H9 (cell line): Measurements from ENCODE around the gene SSBP3. TPM values are rescaled to one million over a fixed set of nuclear protein-coding genes. Genes with fewer than 3 reads are reported as not detected.

Experiments used
- DNase-seq: peaks from one replicate; pipeline ENCODE4 v3.0.0-alpha.2; 2017
- H2AFZ ChIP-seq: one replicate; pipeline ENCODE4 v1.6.1; 2013; ENCODE audit warnings: mild to moderate bottlenecking, low read length, control low read depth, moderate library complexity
- H2AK5ac ChIP-seq: 2 replicates; pipeline ENCODE4 v1.6.1; 2013; ENCODE audit warnings: low read length, control low read depth, mixed read lengths; ENCODE audit not compliant: insufficient read length
- H2BK120ac ChIP-seq: one replicate; pipeline ENCODE4 v1.6.1; 2013; ENCODE audit warnings: low read depth, mild to moderate bottlenecking, low read length, control low read depth, inconsistent platforms; ENCODE audit not compliant: poor library complexity, severe bottlenecking
- H2BK12ac ChIP-seq: 2 replicates; pipeline ENCODE4 v1.6.1; 2013; ENCODE audit warnings: low read length, control low read depth, mixed read lengths, low read depth; ENCODE audit not compliant: insufficient read length
- H2BK15ac ChIP-seq: 2 replicates; pipeline ENCODE4 v1.6.1; 2013; ENCODE audit warnings: low read depth, low read length, control low read depth
- H2BK20ac ChIP-seq: one replicate; pipeline ENCODE4 v1.6.1; 2013; ENCODE audit warnings: low read depth, mild to moderate bottlenecking, low read length, control low read depth, inconsistent platforms; ENCODE audit not compliant: poor library complexity, severe bottlenecking
- H2BK5ac ChIP-seq: 2 replicates; pipeline ENCODE4 v1.6.1; 2013; ENCODE audit warnings: low read length, control low read depth, mixed read lengths; ENCODE audit not compliant: insufficient read length
- H3K14ac ChIP-seq: 2 replicates; pipeline ENCODE4 v1.6.1; 2013; ENCODE audit warnings: low read length, control low read depth; ENCODE audit not compliant: insufficient read depth
- H3K18ac ChIP-seq: 2 replicates; pipeline ENCODE4 v1.6.1; 2013; ENCODE audit warnings: low read depth, mild to moderate bottlenecking, mixed read lengths, low read length, control low read depth; ENCODE audit not compliant: insufficient read length
- H3K23ac ChIP-seq: 2 replicates; pipeline ENCODE4 v1.6.1; 2013; ENCODE audit warnings: low read length, control low read depth, mixed read lengths, low read depth; ENCODE audit not compliant: insufficient read length
- H3K23me2 ChIP-seq: 2 replicates; pipeline ENCODE4 v1.6.1; 2013; ENCODE audit warnings: low read depth, mild to moderate bottlenecking, mixed read lengths, low read length, control low read depth; ENCODE audit not compliant: insufficient read length, poor library complexity, severe bottlenecking
- H3K27ac ChIP-seq: 2 replicates; pipeline ENCODE4 v1.5.1; 2013; ENCODE audit warnings: low read length, control low read depth, mixed read lengths, low read depth; ENCODE audit not compliant: insufficient read length
- H3K27me3 ChIP-seq: 2 replicates; pipeline ENCODE4 v1.6.1; 2013; ENCODE audit warnings: low read length, control low read depth, inconsistent platforms; ENCODE audit not compliant: insufficient read depth
- H3K4ac ChIP-seq: 2 replicates; pipeline ENCODE4 v1.6.1; 2013; ENCODE audit warnings: low read depth, mild to moderate bottlenecking, control low read depth, inconsistent platforms, low read length, moderate library complexity
- H3K4me1 ChIP-seq: 2 replicates; pipeline ENCODE4 v1.6.1; 2013; ENCODE audit warnings: low read length, control low read depth, inconsistent platforms; ENCODE audit not compliant: insufficient read depth
- H3K4me2 ChIP-seq: 2 replicates; pipeline ENCODE4 v1.6.1; 2013; ENCODE audit warnings: low read length, control low read depth, mixed read lengths; ENCODE audit not compliant: insufficient read length, insufficient read depth
- H3K56ac ChIP-seq: 2 replicates; pipeline ENCODE4 v1.6.1; 2013; ENCODE audit warnings: low read depth, mild to moderate bottlenecking, mixed read lengths, low read length, control low read depth; ENCODE audit not compliant: insufficient read length
- H3K79me1 ChIP-seq: 2 replicates; pipeline ENCODE4 v1.6.1; 2013; ENCODE audit warnings: low read depth, mild to moderate bottlenecking, moderate library complexity, low read length, control low read depth, inconsistent platforms; ENCODE audit not compliant: insufficient read depth, poor library complexity, severe bottlenecking
- H3K79me2 ChIP-seq: 2 replicates; pipeline ENCODE4 v1.6.1; 2013; ENCODE audit warnings: low read length, control low read depth, inconsistent platforms; ENCODE audit not compliant: insufficient read depth
- H3K9ac ChIP-seq: 2 replicates; pipeline ENCODE4 v1.6.1; 2013; ENCODE audit warnings: low read length, control low read depth, mixed read lengths; ENCODE audit not compliant: insufficient read length; ENCODE audit errors: extremely low read depth
- H3K9me3 ChIP-seq: one replicate; pipeline ENCODE4 v1.6.1; 2013; ENCODE audit warnings: low read depth, low read length, inconsistent platforms; ENCODE audit not compliant: control insufficient read depth
- H3T11ph ChIP-seq: one replicate; pipeline ENCODE4 v1.6.1; 2013; ENCODE audit warnings: mild to moderate bottlenecking, low read length, control low read depth, inconsistent platforms
- H4K20me1 ChIP-seq: one replicate; pipeline ENCODE4 v1.6.1; 2013; ENCODE audit not compliant: control insufficient read depth, insufficient read length, insufficient read depth
- H4K5ac ChIP-seq: 2 replicates; pipeline ENCODE4 v1.6.1; 2013; ENCODE audit warnings: low read depth, mild to moderate bottlenecking, mixed read lengths, low read length, control low read depth; ENCODE audit not compliant: insufficient read length
- H4K8ac ChIP-seq: replicated peaks from 2 replicates; pipeline ENCODE4 v1.6.1; 2013; ENCODE audit warnings: low read length, control low read depth, mixed read lengths, low read depth; ENCODE audit not compliant: insufficient read length
- H4K91ac ChIP-seq: 2 replicates; pipeline ENCODE4 v1.6.1; 2013; ENCODE audit warnings: low read depth, mild to moderate bottlenecking, moderate library complexity, mixed read lengths, low read length, control low read depth; ENCODE audit not compliant: insufficient read length
- H3K27ac Mint-ChIP-seq, 3 experiments: 2 replicates in 2 of 3; 3 replicates in 1 of 3; pipeline ENCODE4 v1.8.0; 2020 to 2021; ENCODE audit warnings: mixed read lengths in 3 of 3, mild to moderate bottlenecking in 1 of 3, moderate library complexity in 1 of 3
- H3K27me3 Mint-ChIP-seq: 2 replicates; pipeline ENCODE4 v1.8.0; 2021; ENCODE audit warnings: low read depth, mild to moderate bottlenecking, moderate library complexity, mixed read lengths
- H3K36me3 Mint-ChIP-seq, 3 experiments: 2 replicates in 2 of 3; 3 replicates in 1 of 3; pipeline ENCODE4 v1.8.0; 2020 to 2021; ENCODE audit warnings: low read depth in 3 of 3, mixed read lengths in 3 of 3; ENCODE audit not compliant: insufficient read depth in 1 of 3
- H3K4me1 Mint-ChIP-seq, 2 experiments: 2 replicates each; pipeline ENCODE4 v1.8.0; 2020; ENCODE audit warnings: mixed read lengths in 2 of 2
- H3K4me3 Mint-ChIP-seq, 2 experiments: 2 replicates in 1 of 2; 3 replicates in 1 of 2; pipeline ENCODE4 v1.8.0; 2020 to 2021; ENCODE audit warnings: mild to moderate bottlenecking in 2 of 2, mixed read lengths in 2 of 2, moderate library complexity in 1 of 2
- H3K9me3 Mint-ChIP-seq, 2 experiments: 2 replicates in 1 of 2; 3 replicates in 1 of 2; pipeline ENCODE4 v1.8.0; 2020; ENCODE audit warnings: mild to moderate bottlenecking in 2 of 2, mixed read lengths in 2 of 2, moderate library complexity in 1 of 2
- WGBS: extraction: QIAGEN DNeasy Blood & Tissue Kit; methylation state at CpG from one replicate; pipeline ENCODE4 v1.1.7; 2013; ENCODE audit warnings: missing lambda C conversion rate, low lambda C conversion rate, mixed read lengths; ENCODE audit not compliant: insufficient read length; ENCODE audit errors: extremely low coverage; 5-methylcytosine and 5-hydroxymethylcytosine counted together
- total RNA-seq: library from RNA; stranded (reverse); gene quantifications from 2 replicates; pipeline ENCODE4 v1.2.1, GENCODE V29; 2021
- TF ChIP-seq, protein P1 (sequence below): fragments of 200-600 bp; sonication (generic); conservative IDR thresholded peaks from 3 replicates; pipeline ENCODE4 v1.8.0; 2021; ENCODE audit warnings: antibody characterized with exemption, mild to moderate bottlenecking

The SSBP3 gene
- total RNA-seq, 1 experiment from 2014 or later, result 126 TPM

DNA sequence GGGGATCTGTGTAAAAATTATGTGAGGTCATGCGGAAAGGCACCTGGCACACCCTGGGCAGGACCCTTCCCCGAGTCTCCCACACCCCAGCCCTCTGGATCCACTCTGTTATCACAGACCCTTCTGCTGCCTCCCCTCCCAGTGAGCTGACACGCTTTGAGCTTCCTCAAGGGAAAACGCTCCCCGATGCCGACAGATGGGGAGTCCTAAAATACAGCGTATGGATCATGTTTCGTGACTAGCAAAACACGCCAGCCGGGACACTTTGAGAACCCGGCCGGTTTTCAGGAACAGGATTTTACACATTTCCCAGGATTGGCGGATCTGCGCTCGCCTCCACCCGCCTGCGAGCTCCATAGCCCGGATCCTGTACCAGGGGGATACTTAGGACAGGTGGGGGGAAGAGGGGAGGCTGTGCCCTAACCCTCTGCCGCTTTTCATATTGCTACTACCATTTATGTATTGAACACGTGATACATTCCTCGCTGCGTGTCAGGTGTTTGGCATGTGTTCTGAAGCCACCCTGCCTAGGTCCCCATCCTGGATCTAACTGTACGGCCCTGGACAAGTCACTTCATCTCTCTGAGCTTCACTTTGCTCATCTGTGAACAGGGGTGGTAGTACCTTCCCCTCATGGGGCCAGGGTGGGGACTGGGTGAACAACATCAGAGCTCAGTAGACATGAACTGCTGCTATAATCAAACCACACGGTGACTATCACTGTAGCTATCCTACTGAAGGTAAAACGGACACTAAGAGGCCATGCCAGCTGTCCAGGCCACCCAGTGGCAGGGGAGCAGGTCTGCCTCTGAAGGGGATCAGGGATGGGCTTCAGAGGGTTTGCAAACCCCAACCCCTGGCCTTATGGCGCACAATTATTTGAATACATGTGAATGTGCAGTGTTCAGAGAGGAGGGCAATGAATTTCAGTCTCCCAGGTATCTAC is 63.2 kb downstream of the SSBP3 start:
- Histone ChIP-seq H2BK20ac (no peak overlapping the region), H3K4me1 (peaks cover 9% of the 10 kb centered on the region; the same call in 1 of the 2 replicates), H3K27me3 (no peaks in the 10 kb centered on the region), H2BK120ac (no peak overlapping the region), H3K18ac (no peak overlapping the region), H4K5ac (no peak overlapping the region), H4K91ac (no peak overlapping the region), H2BK5ac (no peak overlapping the region), H3K23ac (no peak overlapping the region), H3K27ac (no peak overlapping the region), H2BK15ac (no peak overlapping the region), H3K4me2 (no peak overlapping the region), H3K9ac (no peak overlapping the region), H3K23me2 (no peaks in the 10 kb centered on the region), H2AK5ac (no peak overlapping the region), H2BK12ac (no peak overlapping the region), H3K56ac (no peak overlapping the region), H4K8ac (no peak overlapping the region), H3K14ac (0 out of 2 replicates have a peak overlapping the region, but pooled peaks have one; percentile 30), H2AFZ (no peak overlapping the region), H4K20me1 (no peaks in the 10 kb centered on the region), H3K4ac (no peak overlapping the region), H3T11ph (no peak overlapping the region), H3K79me1 (peaks cover 7% of the 10 kb centered on the region), H3K9me3 (no peaks in the 10 kb centered on the region), H3K79me2 (peaks cover 9% of the 10 kb centered on the region; the same call in 1 of the 2 replicates)
- H3K27ac Mint-ChIP-seq, result peak overlapping the region; percentile 95 to 97 (median 96)
- no peaks in the 10 kb centered on the region; the same call in 1 of the 2 replicates for H3K27me3 Mint-ChIP-seq
- TF ChIP-seq, protein P1, sequence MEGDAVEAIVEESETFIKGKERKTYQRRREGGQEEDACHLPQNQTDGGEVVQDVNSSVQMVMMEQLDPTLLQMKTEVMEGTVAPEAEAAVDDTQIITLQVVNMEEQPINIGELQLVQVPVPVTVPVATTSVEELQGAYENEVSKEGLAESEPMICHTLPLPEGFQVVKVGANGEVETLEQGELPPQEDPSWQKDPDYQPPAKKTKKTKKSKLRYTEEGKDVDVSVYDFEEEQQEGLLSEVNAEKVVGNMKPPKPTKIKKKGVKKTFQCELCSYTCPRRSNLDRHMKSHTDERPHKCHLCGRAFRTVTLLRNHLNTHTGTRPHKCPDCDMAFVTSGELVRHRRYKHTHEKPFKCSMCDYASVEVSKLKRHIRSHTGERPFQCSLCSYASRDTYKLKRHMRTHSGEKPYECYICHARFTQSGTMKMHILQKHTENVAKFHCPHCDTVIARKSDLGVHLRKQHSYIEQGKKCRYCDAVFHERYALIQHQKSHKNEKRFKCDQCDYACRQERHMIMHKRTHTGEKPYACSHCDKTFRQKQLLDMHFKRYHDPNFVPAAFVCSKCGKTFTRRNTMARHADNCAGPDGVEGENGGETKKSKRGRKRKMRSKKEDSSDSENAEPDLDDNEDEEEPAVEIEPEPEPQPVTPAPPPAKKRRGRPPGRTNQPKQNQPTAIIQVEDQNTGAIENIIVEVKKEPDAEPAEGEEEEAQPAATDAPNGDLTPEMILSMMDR, result peak; percentile 17; the same call in 1 of the 3 replicates
- WGBS, result no CpG with 5 or more reads among the region's 26 CpGs
- H3K4me3 Mint-ChIP-seq, result peak overlapping the region; percentile 39 to 52; a peak in 2 of 5 replicates
- peaks cover 4 to 34% (median 32%) of the 10 kb centered on the region in 3 experiments for H3K36me3 Mint-ChIP-seq
- H3K9me3 Mint-ChIP-seq, result no peaks in the 10 kb centered on the region
- DNase-seq, result no peak
- H3K4me1 Mint-ChIP-seq, result peaks cover 62 to 73% of the 10 kb centered on the region in 2 experiments
